Activated naive CD4-positive, alpha-beta T cell treated with anti-CD3 and anti-CD28 coated beads, Interleukin-2, amount 10 ng/mL, durations not matched to agents 7 days and 5 days (primary cell): ENCODE measurements around the gene KLC4.
"Not testable (repeated sequence)": the region's sequence is repeated elsewhere in the genome, so short reads cannot be mapped to it uniquely, and the experiment has no call there.

Experiments
- CTCF ChIA-PET: fragments of 350-600 bp; sonication (Branson Sonifier 250); formaldehyde crosslinking; loops from one replicate; lab custom pipeline; 2021; ENCODE audit warnings: antibody characterized with exemption; lab: Charles Lee
- DNase-seq: peaks from one replicate; pipeline ENCODE4 v3.0.0-alpha.2; 2020
- H3K27ac Mint-ChIP-seq: one replicate; pipeline ENCODE4 v1.8.0; 2021; ENCODE audit warnings: mild to moderate bottlenecking, moderate library complexity, mixed read lengths
- H3K27me3 Mint-ChIP-seq: one replicate; pipeline ENCODE4 v1.8.0; 2021; ENCODE audit warnings: mild to moderate bottlenecking, mixed read lengths
- H3K36me3 Mint-ChIP-seq: one replicate; pipeline ENCODE4 v1.8.0; 2021; ENCODE audit warnings: mixed read lengths
- H3K4me1 Mint-ChIP-seq: one replicate; pipeline ENCODE4 v1.8.0; 2021; ENCODE audit warnings: mixed read lengths
- H3K4me3 Mint-ChIP-seq: one replicate; pipeline ENCODE4 v1.8.0; 2021; ENCODE audit warnings: mild to moderate bottlenecking, moderate library complexity, mixed read lengths
- H3K9me3 Mint-ChIP-seq: one replicate; pipeline ENCODE4 v1.8.0; 2021; ENCODE audit warnings: mixed read lengths

The KLC4 gene

DNA sequence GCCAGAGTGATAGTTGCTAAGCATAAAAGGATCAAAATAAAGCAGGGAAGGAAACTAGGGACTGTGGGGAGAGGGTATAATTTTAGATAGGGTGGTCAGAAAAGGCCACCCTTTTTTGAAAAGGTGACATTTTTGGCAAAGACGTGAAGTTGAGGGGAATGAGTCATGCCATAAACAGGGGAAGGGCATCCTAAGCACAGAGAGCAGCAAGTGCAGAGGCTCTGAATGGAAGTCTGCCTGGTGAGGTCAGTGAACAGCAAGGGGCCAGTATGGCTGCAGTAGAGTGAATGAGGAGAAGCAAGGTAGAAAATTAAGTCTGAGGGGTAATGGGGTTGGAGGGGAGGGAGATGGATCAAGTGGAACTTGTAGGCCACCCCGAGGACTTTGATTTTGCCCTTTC, 2.4 kb downstream of the KLC4 start:
- no peak for DNase-seq
- H3K27me3 Mint-ChIP-seq, result no peaks in the 10 kb centered on the region
- CTCF ChIA-PET, result no interaction called here
- no peak overlapping the region for H3K27ac Mint-ChIP-seq
- no peak overlapping the region for H3K4me3 Mint-ChIP-seq
- no peaks in the 10 kb centered on the region for H3K9me3 Mint-ChIP-seq
- H3K36me3 Mint-ChIP-seq, result peaks cover 8% of the 10 kb centered on the region
- peaks cover 36% of the 10 kb centered on the region for H3K4me1 Mint-ChIP-seq

DNA sequence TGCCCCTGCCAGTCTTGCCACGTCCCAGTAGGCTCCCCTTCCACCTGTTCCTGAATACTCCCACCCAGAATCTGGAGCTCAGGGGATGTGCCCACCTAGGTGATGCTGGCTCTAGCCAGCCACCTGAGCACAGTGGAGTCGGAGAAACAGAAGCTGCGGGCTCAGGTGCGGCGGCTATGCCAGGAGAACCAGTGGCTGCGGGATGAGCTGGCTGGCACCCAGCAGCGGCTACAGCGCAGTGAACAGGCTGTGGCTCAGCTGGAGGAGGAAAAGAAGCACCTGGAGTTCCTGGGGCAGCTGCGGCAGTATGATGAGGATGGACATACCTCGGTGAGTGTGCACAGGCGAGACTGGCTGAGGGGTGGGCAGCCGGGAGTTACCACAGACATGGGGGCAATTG, 3.4 kb downstream of the KLC4 start:
- H3K27ac Mint-ChIP-seq, result no peak overlapping the region
- CTCF ChIA-PET, result interaction anchor here (0.9 kb wide), 1 partner anchor 81 kb away, joined by 3 read pairs; no protein-coding TSS in a partner anchor
- H3K4me3 Mint-ChIP-seq, result no peak overlapping the region
- DNase-seq, result no peak
- H3K27me3 Mint-ChIP-seq, result no peaks in the 10 kb centered on the region
- H3K4me1 Mint-ChIP-seq, result peaks cover 32% of the 10 kb centered on the region
- H3K9me3 Mint-ChIP-seq, result no peaks in the 10 kb centered on the region
- H3K36me3 Mint-ChIP-seq, result peaks cover 6% of the 10 kb centered on the region

DNA sequence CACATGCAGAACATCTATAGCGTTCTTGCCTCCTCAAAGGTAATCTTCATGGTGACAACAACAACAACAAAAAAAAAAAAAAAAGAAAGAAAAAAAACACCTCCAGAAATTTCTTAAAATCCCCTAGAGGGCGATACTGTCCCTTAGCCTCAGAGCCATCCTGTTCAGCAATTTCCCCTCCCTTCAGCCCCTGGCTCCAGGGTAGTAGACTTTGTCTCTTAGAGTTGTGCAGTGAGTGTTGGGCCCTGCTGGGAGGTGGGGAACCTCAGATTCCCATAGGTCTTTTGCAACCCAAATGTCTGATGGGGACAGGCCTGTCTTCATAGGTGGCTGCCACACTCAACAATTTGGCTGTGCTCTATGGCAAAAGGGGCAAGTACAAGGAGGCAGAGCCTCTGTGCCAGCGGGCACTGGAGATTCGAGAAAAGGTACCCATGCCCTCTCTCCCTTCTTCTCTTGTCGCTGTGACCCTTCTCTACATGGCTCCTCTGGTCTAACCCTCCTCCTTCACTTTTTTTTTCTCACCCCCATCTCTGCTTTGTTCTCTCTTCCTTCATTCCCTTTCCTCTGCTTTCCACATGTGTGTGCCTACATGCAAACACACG, 10.7 kb downstream of the KLC4 start:
- CTCF ChIA-PET, result interaction anchor here (0.7 to 1.1 kb wide), 3 partner anchors 73 to 402 kb away, joined by 3 to 9 read pairs (median 6); no protein-coding TSS in a partner anchor
- peaks cover 14% of the 10 kb centered on the region for H3K27me3 Mint-ChIP-seq
- H3K36me3 Mint-ChIP-seq, result peaks cover 3% of the 10 kb centered on the region
- no peaks in the 10 kb centered on the region for H3K9me3 Mint-ChIP-seq
- no peak overlapping the region for H3K27ac Mint-ChIP-seq
- peaks cover 5% of the 10 kb centered on the region for H3K4me1 Mint-ChIP-seq
- peak; percentile 48 for DNase-seq
- no peak overlapping the region for H3K4me3 Mint-ChIP-seq

DNA sequence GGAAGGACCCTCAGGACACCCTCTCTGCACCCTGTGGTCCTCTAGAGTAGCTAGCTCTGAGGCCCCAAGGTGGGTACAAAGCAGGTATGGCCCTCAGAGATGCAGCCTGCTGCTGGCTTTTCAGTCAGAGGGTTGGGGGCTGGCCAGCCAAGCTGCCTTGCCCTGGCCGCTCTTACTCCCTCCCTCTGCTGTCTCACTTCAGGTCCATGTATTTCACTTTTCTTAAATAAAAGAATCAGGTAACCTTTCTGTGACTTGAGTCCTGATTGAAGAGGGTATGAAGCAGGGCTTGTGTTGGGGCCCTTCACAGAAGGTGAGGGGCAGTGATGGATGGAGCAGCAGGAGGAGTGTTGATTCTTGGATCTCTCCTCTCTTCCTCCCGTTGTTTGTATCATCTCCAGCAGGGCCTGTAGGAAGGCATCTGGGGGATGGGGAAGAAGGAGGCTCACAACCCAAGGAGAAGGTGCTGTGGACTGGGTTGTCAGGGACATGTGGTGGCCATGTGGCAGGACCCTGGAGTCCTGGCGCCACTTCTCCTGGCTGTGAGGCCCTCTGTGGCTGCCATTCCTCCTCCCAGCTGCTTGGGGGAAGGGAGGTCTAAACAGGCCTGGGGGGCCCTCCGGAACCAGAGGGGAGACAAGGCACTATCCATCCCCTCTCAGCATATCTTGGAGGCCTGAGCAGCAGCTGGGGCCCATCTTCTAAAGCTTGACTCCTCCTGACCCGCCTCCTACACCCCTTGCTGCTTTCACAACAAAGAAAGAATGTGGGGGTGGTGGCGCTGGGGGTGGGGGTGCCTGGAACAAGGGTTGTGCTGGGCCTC, 15.6 kb downstream of the KLC4 start:
- Mint-ChIP-seq H3K27me3 (peaks cover 60% of the 10 kb centered on the region), H3K27ac (no peak overlapping the region), H3K4me3 (no peak overlapping the region), H3K9me3 (no peaks in the 10 kb centered on the region), H3K36me3 (peaks cover 3% of the 10 kb centered on the region), H3K4me1 (peaks cover 6% of the 10 kb centered on the region)
- no peak for DNase-seq
- CTCF ChIA-PET, result interaction anchor here (1.0 kb wide), 1 partner anchor 69 kb away, joined by 4 read pairs; no protein-coding TSS in a partner anchor

DNA sequence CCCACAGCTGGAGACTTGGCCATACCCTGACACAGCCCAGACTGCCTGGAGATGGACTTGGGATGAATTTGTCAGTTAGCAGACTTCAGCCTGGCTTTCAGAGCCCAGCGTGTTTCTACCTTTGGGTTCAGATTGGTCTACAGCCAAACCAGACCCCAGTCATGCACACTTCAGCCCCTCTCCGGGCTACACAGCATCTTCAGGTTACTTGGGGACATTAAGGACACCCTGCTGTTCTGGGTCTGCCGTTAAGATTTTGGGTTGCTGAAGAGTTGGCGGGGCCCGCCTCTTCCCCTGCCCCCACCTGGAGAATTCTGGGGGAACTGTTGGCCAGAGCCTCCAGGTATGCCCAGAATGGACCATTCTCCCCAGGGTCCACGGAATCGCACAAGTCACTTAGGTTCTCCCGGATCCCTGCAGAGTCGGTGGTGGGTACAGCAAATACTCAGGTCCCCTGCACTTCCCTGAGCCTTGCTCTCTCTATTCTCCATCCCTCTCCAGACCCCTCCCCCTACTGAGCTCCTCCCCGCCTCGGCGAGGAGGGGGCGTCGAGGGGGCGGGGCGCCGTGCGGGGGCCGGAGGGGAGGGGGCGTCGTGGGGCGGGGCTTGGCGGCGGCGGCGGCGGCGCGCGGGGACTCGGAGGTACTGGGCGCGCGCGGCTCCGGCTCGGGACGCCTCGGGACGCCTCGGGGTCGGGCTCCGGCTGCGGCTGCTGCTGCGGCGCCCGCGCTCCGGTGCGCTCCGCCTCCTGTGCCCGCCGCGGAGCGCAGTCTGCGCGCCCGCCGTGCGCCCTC, 16.4 kb downstream of the KLC4 start, which contains the start of gene PTK7:
TSS of gene PTK7 (plus strand) at position 645 of the 794 bp plus-strand sequence. CDS start 175 bp downstream, outside the sequence.
- Mint-ChIP-seq H3K27me3 (peaks cover 62% of the 10 kb centered on the region), H3K4me3 (peak within 1 kb of the TSS; percentile 53), H3K36me3 (peaks cover 3% of the 10 kb centered on the region), H3K9me3 (no peaks in the 10 kb centered on the region), H3K4me1 (peaks cover 2% of the 10 kb centered on the region), H3K27ac (no peak within 1 kb of the TSS)
- CTCF ChIA-PET, result interaction anchor here (0.8 to 1.5 kb wide), 2 partner anchors 54 to 174 kb away, joined by 3 to 4 read pairs; no protein-coding TSS in a partner anchor
- DNase-seq, result peak; percentile 51

DNA sequence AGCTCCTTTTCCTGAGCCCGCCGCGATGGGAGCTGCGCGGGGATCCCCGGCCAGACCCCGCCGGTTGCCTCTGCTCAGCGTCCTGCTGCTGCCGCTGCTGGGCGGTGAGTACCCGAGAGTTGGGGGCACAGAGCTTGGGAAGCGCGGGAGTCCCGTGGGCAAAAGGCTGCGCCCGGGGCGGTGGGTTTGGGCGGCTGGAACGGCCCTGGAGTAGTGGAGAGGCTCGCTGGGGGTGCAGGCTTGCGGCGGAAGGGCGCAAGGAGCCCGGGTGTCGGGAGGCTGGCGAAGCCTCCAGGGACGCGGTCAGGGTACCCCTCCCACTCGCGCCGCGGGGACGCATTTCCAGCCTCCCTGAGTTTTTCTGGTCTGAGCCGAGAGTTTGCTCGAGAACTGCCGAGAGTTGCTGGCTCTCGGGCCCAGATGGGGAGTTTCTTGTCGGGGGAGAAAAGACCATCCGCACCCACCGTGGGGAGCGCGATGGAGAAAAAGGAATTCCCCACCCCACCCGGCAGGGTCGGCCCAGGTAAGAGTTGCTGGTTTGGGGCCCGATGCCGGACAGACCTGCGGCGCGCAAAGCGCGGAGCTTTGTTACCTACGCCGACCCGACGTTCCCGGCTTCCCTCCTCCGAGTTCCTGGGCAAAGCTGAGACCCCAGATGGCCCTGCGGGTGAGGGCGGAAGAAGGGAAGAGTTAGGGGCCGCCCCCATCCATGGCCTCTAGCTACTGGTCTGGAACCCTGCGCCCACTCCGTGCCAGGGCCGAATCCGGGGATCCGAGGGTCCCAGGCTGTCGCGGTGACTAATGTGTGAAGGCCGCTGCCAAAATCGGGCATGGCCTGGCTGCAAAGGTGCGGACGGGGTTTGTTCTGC, 17.3 kb downstream of the KLC4 start:
- H3K4me1 Mint-ChIP-seq, result peaks cover 2% of the 10 kb centered on the region
- no peak for DNase-seq
- peaks cover 66% of the 10 kb centered on the region for H3K27me3 Mint-ChIP-seq
- no peak overlapping the region for H3K27ac Mint-ChIP-seq
- H3K4me3 Mint-ChIP-seq, result peak overlapping the region; percentile 53
- CTCF ChIA-PET, result interaction anchor here (0.8 to 1.5 kb wide), 3 partner anchors 53 to 175 kb away, joined by 3 to 8 read pairs (median 4); no protein-coding TSS in a partner anchor
- H3K36me3 Mint-ChIP-seq, result peaks cover 3% of the 10 kb centered on the region
- H3K9me3 Mint-ChIP-seq, result no peaks in the 10 kb centered on the region

DNA sequence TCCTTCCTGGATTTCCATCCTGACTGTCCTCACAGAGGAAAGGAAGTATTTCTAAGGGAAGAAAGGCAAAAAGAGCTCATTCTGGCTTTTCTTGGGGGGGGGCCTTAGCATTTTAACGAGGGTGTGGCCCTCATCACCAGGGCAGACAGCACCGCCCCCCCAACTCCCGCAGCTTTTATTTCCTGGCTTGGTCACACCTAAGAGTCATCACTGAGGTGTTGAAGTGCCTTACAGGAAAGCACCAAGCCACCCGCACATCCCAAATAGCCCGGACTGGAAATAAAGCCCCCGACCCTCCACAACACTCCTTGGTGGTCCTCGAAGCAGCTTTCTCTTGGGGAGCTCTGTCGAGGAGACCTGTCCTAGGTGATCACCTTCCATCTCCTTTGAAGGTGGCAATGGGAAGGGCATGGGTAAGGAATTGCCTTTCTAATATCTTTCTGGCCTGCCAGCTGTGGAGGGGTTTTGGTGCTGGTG, 17.9 kb downstream of the KLC4 start:
- no peaks in the 10 kb centered on the region for H3K9me3 Mint-ChIP-seq
- peaks cover 73% of the 10 kb centered on the region for H3K27me3 Mint-ChIP-seq
- no peak overlapping the region for H3K27ac Mint-ChIP-seq
- H3K36me3 Mint-ChIP-seq, result peaks cover 3% of the 10 kb centered on the region
- CTCF ChIA-PET, result interaction anchor here (1.3 to 1.5 kb wide), 2 partner anchors 66 to 175 kb away, joined by 4 to 8 read pairs; no protein-coding TSS in a partner anchor
- H3K4me3 Mint-ChIP-seq, result peak overlapping the region; percentile 53
- no peak for DNase-seq
- H3K4me1 Mint-ChIP-seq, result peaks cover 2% of the 10 kb centered on the region

DNA sequence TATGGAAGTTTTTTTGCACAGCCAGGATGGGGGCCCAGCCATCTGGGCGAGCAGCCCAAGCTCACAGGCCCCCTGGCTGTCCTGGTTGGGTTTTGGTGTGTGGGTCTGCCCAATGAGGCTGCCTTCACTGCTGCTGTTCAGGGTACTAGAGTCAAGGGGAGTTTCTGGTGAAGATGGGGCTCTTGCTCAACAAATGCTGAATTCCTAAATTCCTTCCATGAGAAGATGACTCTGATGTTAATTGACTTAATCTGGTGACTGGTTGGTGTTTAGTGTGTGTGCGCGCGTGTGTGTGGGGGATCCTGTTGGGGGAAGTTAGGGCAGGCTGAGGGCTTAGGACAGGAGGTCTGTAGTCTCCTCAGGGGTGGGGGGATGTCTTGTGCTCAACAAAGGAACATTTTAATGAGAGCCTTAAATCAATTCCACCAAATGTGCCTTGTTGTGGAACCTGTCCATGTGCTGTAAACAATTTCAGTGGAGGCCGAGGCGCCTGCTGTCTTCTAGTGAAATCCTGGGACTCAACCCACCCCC, 18.6 kb downstream of the KLC4 start:
- CTCF ChIA-PET, result interaction anchor here (1.3 kb wide), 1 partner anchor 66 kb away, joined by 8 read pairs; no protein-coding TSS in a partner anchor
- Mint-ChIP-seq H3K9me3 (no peaks in the 10 kb centered on the region), H3K4me3 (no peak overlapping the region), H3K36me3 (no peaks in the 10 kb centered on the region), H3K4me1 (peaks cover 2% of the 10 kb centered on the region), H3K27me3 (peaks cover 76% of the 10 kb centered on the region), H3K27ac (no peak overlapping the region)
- no peak for DNase-seq

DNA sequence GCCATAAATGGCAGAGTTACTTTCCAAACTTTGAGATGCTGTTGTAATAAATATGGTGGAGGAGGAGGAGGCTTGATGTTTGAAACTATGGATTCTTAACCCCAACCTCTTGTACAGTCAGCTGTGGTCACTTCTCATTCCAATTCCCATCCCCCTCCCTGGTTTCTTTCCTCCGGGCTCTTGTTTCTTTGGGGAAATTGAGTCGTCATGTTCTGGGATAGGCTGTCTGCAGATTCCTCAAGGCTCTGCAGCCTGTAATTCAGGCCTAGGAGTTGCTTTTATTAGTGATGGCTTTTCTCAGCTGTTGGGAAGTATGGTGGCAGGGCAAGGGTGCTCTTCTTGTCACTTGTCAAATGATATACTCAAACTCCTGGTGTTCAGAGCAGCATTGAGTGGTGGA, 19.3 kb downstream of the KLC4 start:
- no peaks in the 10 kb centered on the region for H3K9me3 Mint-ChIP-seq
- H3K4me3 Mint-ChIP-seq, result no peak overlapping the region
- CTCF ChIA-PET, result no interaction called here
- H3K4me1 Mint-ChIP-seq, result peaks cover 2% of the 10 kb centered on the region
- H3K27me3 Mint-ChIP-seq, result peaks cover 77% of the 10 kb centered on the region
- H3K36me3 Mint-ChIP-seq, result no peaks in the 10 kb centered on the region
- no peak for DNase-seq
- H3K27ac Mint-ChIP-seq, result no peak overlapping the region

DNA sequence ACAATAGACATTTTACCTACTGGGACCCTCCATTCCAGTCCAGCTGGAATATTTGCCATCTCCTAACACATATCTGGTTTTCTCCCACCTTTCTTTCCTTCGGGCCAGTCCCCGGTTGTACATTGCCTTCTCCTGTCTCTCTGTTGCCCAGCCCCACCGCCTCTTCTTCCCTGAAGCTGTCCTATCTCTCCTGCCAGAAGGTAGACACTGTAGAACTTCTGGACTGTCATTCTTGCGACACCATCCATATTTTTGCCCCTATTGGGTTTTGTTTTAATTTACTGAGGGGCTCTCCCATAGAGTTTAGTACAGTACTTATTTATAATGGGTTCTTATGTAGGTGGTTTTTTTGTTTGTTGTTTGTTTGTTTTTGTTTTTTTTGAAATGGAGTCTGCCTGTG, 21.6 kb downstream of the KLC4 start:
- Mint-ChIP-seq H3K36me3 (no peaks in the 10 kb centered on the region), H3K27me3 (peaks cover 59% of the 10 kb centered on the region), H3K4me1 (peaks cover 2% of the 10 kb centered on the region), H3K9me3 (no peaks in the 10 kb centered on the region), H3K27ac (no peak overlapping the region), H3K4me3 (no peak overlapping the region)
- DNase-seq, result no peak
- CTCF ChIA-PET, result no interaction called here

DNA sequence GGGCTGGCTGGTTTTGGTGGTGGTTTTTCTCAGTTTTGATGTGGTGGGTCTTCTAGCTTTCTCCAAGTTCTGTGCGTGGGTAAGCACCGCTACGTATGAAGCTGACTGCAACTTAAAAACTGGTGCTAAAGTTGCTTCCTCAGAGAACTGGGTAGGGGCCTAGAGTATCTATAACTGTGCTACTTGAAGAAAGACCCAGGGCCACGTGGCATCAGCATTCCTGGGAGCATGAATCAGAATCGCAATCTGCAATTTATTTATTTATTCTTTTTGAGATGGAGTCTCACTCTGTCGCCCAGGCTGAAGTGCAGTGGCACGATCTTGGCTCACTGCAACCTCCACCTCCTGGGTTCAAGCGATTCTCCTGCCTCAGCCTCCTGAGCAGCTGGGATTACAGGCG, 22.5 kb downstream of the KLC4 start:
- H3K4me3 Mint-ChIP-seq, H3K27ac Mint-ChIP-seq, H3K36me3 Mint-ChIP-seq, H3K9me3 Mint-ChIP-seq, CTCF ChIA-PET, H3K4me1 Mint-ChIP-seq, DNase-seq: not testable (repeated sequence)
- peaks cover 51% of the 10 kb centered on the region for H3K27me3 Mint-ChIP-seq

DNA sequence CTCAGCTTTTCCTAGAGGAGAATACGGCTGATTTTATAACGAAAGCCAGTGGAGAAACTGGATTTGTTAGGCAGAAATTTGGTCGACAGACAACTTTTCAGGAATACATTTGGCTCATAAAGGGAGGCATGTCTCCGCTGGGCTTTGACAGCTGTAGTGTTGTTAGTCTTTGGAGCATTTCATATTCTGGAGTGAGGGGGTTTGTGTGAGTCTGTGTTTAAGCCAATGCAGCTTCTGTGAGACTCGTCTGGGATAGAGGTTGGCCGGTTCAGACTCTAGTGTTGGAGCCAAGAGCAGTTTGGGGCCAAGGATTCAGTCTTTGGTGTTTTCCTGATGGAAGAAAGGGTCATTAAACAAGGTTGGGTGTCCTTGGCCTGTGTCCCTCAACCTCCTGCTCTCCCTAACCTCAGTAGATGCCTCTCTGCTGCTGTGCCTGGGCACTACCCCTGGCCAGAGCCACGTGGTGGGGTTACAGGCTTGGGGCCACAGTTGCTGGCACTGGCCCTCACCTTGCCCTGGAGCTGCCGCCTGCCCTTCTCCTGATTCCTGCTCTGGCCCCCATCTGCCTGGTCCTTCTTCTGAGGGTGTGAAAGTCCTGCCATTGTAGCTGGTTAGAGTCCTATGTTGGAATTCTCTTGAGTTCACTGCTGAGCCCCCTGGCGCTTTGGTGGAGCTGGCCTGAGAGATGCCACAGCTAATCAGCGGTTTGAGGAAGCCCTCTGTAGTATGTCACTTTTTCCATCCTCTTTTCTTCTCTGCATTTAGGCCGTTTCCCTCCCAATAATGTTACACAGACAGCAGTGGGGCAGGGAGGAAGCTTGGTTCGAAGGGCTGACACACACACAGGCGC, 23.6 kb downstream of the KLC4 start:
- no peak overlapping the region for H3K4me3 Mint-ChIP-seq
- CTCF ChIA-PET, result interaction anchor here (1.2 kb wide), 1 partner anchor 61 kb away, joined by 3 read pairs; no protein-coding TSS in a partner anchor
- no peak overlapping the region for H3K27ac Mint-ChIP-seq
- no peaks in the 10 kb centered on the region for H3K9me3 Mint-ChIP-seq
- H3K4me1 Mint-ChIP-seq, result no peaks in the 10 kb centered on the region
- DNase-seq, result no peak
- H3K36me3 Mint-ChIP-seq, result no peaks in the 10 kb centered on the region
- H3K27me3 Mint-ChIP-seq, result peaks cover 44% of the 10 kb centered on the region
